ENCODE results near the gene PIWIL1.

Gene PIWIL1

GRCh38 chr12:130337488-130338303 lies at the start of gene PIWIL1:
Gene PIWIL1, plus strand, starts transcription at chr12:130337887. Its CDS starts 4,705 bp downstream, at chr12:130342592.
- DNase-seq (ENCODE audit: low spot score), result no peak

GRCh38 chr12:130288206-130288605 lies 49.5 kb upstream of the PIWIL1 start:
- DNase-seq (ENCODE audit: low spot score), result no peak

- no peak for DNase-seq (ENCODE audit: low spot score)
Observed at GRCh38 chr12:130288691-130289090, 49.0 kb upstream of the PIWIL1 start.

- no peak for DNase-seq (ENCODE audit: low spot score)
Observed at GRCh38 chr12:130290114-130290513, 47.6 kb upstream of the PIWIL1 start.

GRCh38 chr12:130298322-130299021 lies 39.2 kb upstream of the PIWIL1 start:
- no peak for DNase-seq (ENCODE audit: low spot score)

GRCh38 chr12:130299574-130299973 lies 38.1 kb upstream of the PIWIL1 start:
- DNase-seq (ENCODE audit: low spot score), result no peak

- DNase-seq (ENCODE audit: low spot score), result no peak
Observed at GRCh38 chr12:130300090-130300489, 37.6 kb upstream of the PIWIL1 start.

GRCh38 chr12:130300737-130301535 lies 36.8 kb upstream of the PIWIL1 start:
- no peak for DNase-seq (ENCODE audit: low spot score)

GRCh38 chr12:130301559-130301958 lies 36.1 kb upstream of the PIWIL1 start:
- no peak for DNase-seq (ENCODE audit: low spot score)

GRCh38 chr12:130303781-130304180 lies 33.9 kb upstream of the PIWIL1 start:
- no peak for DNase-seq (ENCODE audit: low spot score)

- DNase-seq (ENCODE audit: low spot score), result no peak
Observed at GRCh38 chr12:130307859-130308258, 29.8 kb upstream of the PIWIL1 start.

- DNase-seq (ENCODE audit: low spot score), result no peak
Observed at GRCh38 chr12:130308393-130308792, 29.3 kb upstream of the PIWIL1 start.

- DNase-seq (ENCODE audit: low spot score), result no peak
Observed at GRCh38 chr12:130316251-130316650, 21.4 kb upstream of the PIWIL1 start.

GRCh38 chr12:130320536-130320935 lies 17.2 kb upstream of the PIWIL1 start:
- DNase-seq (ENCODE audit: low spot score), result no peak

- DNase-seq (ENCODE audit: low spot score), result no peak
Observed at GRCh38 chr12:130322263-130322662, 15.4 kb upstream of the PIWIL1 start.

- DNase-seq (ENCODE audit: low spot score), result no peak
Observed at GRCh38 chr12:130330685-130331084, 7.0 kb upstream of the PIWIL1 start.

- no peak for DNase-seq (ENCODE audit: low spot score)
Observed at GRCh38 chr12:130331146-130331545, 6.5 kb upstream of the PIWIL1 start.

- no peak for DNase-seq (ENCODE audit: low spot score)
Observed at GRCh38 chr12:130333341-130333740, 4.3 kb upstream of the PIWIL1 start.

- no peak for DNase-seq (ENCODE audit: low spot score)
Observed at GRCh38 chr12:130334399-130334798, 3.3 kb upstream of the PIWIL1 start.

GRCh38 chr12:130334937-130335336 lies 2.8 kb upstream of the PIWIL1 start:
- DNase-seq (ENCODE audit: low spot score), result no peak

- DNase-seq (ENCODE audit: low spot score), result peak; percentile 75
Observed at GRCh38 chr12:130335517-130336392, 1.9 kb upstream of the PIWIL1 start.
